Astrocyte (in vitro differentiated cells and primary cell): ENCODE data around the gene IL1RAP. TPM values are rescaled to one million over a fixed set of nuclear protein-coding genes. Genes with fewer than 3 reads are reported as not detected.
A peak's percentile ranks its signal among the peaks of the same experiment; 100 is the strongest.
"Not testable (repeated sequence)": the region's sequence is repeated elsewhere in the genome, so short reads cannot be mapped to it uniquely, and the experiment has no call there.

Source experiments
- DNase-seq: peaks from one replicate; pipeline ENCODE4 v3.0.0-alpha.2; 2010; ENCODE audit warnings: low read depth
- FAIRE-seq: peaks from 2 replicates; lab custom pipeline; 2011; peaks lifted over from hg19 to GRCh38; lab: Jason Lieb, UNC
- H2AFZ ChIP-seq: 2 replicates; pipeline ENCODE4 v1.6.0; 2012; ENCODE audit warnings: low read depth, low read length, inconsistent platforms
- H3K27ac ChIP-seq: 2 replicates; pipeline ENCODE4 v1.5.1; 2011; ENCODE audit warnings: low read depth, low read length, inconsistent platforms
- H3K27me3 ChIP-seq: 2 replicates; pipeline ENCODE4 v1.6.0; 2011; ENCODE audit warnings: low read length, inconsistent platforms; ENCODE audit not compliant: insufficient read depth
- H3K36me3 ChIP-seq: 2 replicates; pipeline ENCODE4 v1.5.1; 2011; ENCODE audit warnings: low read length, inconsistent platforms; ENCODE audit not compliant: insufficient read depth
- H3K4me1 ChIP-seq: 2 replicates; pipeline ENCODE4 v1.5.1; 2011; ENCODE audit warnings: low read length, inconsistent platforms; ENCODE audit not compliant: insufficient read depth
- H3K4me2 ChIP-seq: 2 replicates; pipeline ENCODE4 v1.6.0; 2012; ENCODE audit warnings: low read length, inconsistent platforms
- H3K4me3 ChIP-seq: 2 replicates; pipeline ENCODE4 v1.5.1; 2011; ENCODE audit warnings: low read depth, mild to moderate bottlenecking, low read length, inconsistent platforms; ENCODE audit not compliant: insufficient read depth
- H3K79me2 ChIP-seq: 2 replicates; pipeline ENCODE4 v1.6.0; 2012; ENCODE audit warnings: mild to moderate bottlenecking, low read length, inconsistent platforms; ENCODE audit not compliant: insufficient read depth
- H3K9ac ChIP-seq: 2 replicates; pipeline ENCODE4 v1.6.0; 2012; ENCODE audit warnings: mild to moderate bottlenecking, low read length, inconsistent platforms
- H3K9me3 ChIP-seq: 2 replicates; pipeline ENCODE4 v1.5.1; 2012; ENCODE audit warnings: low read depth, mild to moderate bottlenecking, low read length, inconsistent platforms; ENCODE audit not compliant: insufficient read depth
- H4K20me1 ChIP-seq: 2 replicates; pipeline ENCODE4 v1.6.0; 2012; ENCODE audit warnings: low read length, inconsistent platforms; ENCODE audit not compliant: insufficient read depth
- H3K27ac Mint-ChIP-seq: one replicate; pipeline ENCODE4 v1.8.0; 2021; ENCODE audit warnings: mild to moderate bottlenecking, mixed read lengths; ENCODE audit not compliant: unreplicated experiment
- H3K27me3 Mint-ChIP-seq: one replicate; pipeline ENCODE4 v1.8.0; 2021; ENCODE audit warnings: low read depth, mixed read lengths; ENCODE audit not compliant: unreplicated experiment
- H3K36me3 Mint-ChIP-seq: one replicate; pipeline ENCODE4 v1.8.0; 2021; ENCODE audit warnings: low read depth, mixed read lengths; ENCODE audit not compliant: unreplicated experiment
- H3K4me1 Mint-ChIP-seq: one replicate; pipeline ENCODE4 v1.8.0; 2021; ENCODE audit warnings: low read depth, mixed read lengths; ENCODE audit not compliant: unreplicated experiment
- H3K4me3 Mint-ChIP-seq: one replicate; pipeline ENCODE4 v1.8.0; 2021; ENCODE audit warnings: mild to moderate bottlenecking, moderate library complexity, mixed read lengths; ENCODE audit not compliant: unreplicated experiment
- H3K9me3 Mint-ChIP-seq: one replicate; pipeline ENCODE4 v1.8.0; 2021; ENCODE audit warnings: mild to moderate bottlenecking, mixed read lengths; ENCODE audit not compliant: unreplicated experiment
- CTCF ChIP-seq: IDR thresholded peaks from 2 replicates; pipeline ENCODE4 v1.5.1; 2011; ENCODE audit warnings: low read depth, mild to moderate bottlenecking, inconsistent platforms, low read length, moderate library complexity; ENCODE audit not compliant: insufficient read depth
- EZH2 ChIP-seq: IDR thresholded peaks from 2 replicates; pipeline ENCODE4 v1.6.1; 2012; ENCODE audit warnings: mild to moderate bottlenecking, low read length, inconsistent platforms; ENCODE audit not compliant: insufficient read depth
- total RNA-seq: library from RNA; stranded (reverse); gene quantifications from 2 replicates; pipeline ENCODE4 v1.2.1, GENCODE V29; 2021

Gene IL1RAP
- total RNA-seq, 1 donor from 2014 or later = 19.4 TPM

- peaks cover 19% of the 10 kb centered on the region for H3K4me1 ChIP-seq
- H3K4me3 Mint-ChIP-seq = peak overlapping the region; percentile 89
- H3K36me3 ChIP-seq = no peaks in the 10 kb centered on the region
- H4K20me1 ChIP-seq = peaks cover 3% of the 10 kb centered on the region
- H3K9ac ChIP-seq = no peak overlapping the region
- FAIRE-seq (no peak), DNase-seq (peak; percentile 64)
- no peak overlapping the region for H3K4me3 ChIP-seq
- no peaks in the 10 kb centered on the region for H3K27me3 Mint-ChIP-seq
- peaks cover 8% of the 10 kb centered on the region for H3K36me3 Mint-ChIP-seq
- no peak overlapping the region for H2AFZ ChIP-seq
- H3K27ac ChIP-seq = no peak overlapping the region
- H3K27me3 ChIP-seq = no peaks in the 10 kb centered on the region
- H3K79me2 ChIP-seq = peaks cover 10% of the 10 kb centered on the region
- peaks cover 18% of the 10 kb centered on the region for H3K4me1 Mint-ChIP-seq
- no peaks in the 10 kb centered on the region for H3K9me3 ChIP-seq
- H3K27ac Mint-ChIP-seq = no peak overlapping the region
- TF ChIP-seq CTCF (no peak), EZH2 (no peak)
- H3K9me3 Mint-ChIP-seq = no peaks in the 10 kb centered on the region
- H3K4me2 ChIP-seq = peak overlapping the region; percentile 96
These were observed 2.5 kb downstream of the IL1RAP start for GRCh38 chr3:190516416-190516815.

DNA sequence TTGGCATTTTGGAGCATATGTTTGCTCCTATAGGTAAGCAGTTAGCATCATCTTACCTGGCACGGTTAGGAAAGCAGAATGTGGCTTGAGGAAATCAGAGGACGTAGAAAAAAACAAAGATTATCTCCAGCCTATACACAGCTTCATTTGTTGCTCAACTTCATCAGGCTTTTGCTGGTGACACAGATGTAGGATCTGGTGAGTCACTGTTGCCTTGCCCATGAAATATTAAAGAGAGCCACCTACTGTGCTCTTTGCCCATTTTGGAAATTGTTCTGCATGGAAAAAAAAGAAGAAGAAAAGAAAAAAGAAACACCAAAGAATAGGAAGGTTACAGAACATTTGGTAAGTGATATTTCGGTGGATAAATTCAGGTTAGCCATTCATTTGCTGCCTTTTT is 3.8 kb downstream of the IL1RAP start:
- Histone ChIP-seq H4K20me1 (peaks cover 3% of the 10 kb centered on the region), H3K4me3 (no peak overlapping the region), H3K79me2 (peaks cover 10% of the 10 kb centered on the region), H3K4me2 (peak overlapping the region; percentile 9), H2AFZ (no peak overlapping the region), H3K36me3 (no peaks in the 10 kb centered on the region), H3K9ac (no peak overlapping the region), H3K27me3 (no peaks in the 10 kb centered on the region), H3K27ac (no peak overlapping the region), H3K4me1 (peaks cover 19% of the 10 kb centered on the region), H3K9me3 (no peaks in the 10 kb centered on the region)
- H3K9me3 Mint-ChIP-seq = no peaks in the 10 kb centered on the region
- no peak overlapping the region for H3K27ac Mint-ChIP-seq
- H3K27me3 Mint-ChIP-seq = no peaks in the 10 kb centered on the region
- peaks cover 8% of the 10 kb centered on the region for H3K36me3 Mint-ChIP-seq
- DNase-seq (peak; percentile 64), FAIRE-seq (no peak)
- TF ChIP-seq EZH2 (no peak), CTCF (no peak)
- H3K4me3 Mint-ChIP-seq = no peak overlapping the region
- peaks cover 18% of the 10 kb centered on the region for H3K4me1 Mint-ChIP-seq

DNA sequence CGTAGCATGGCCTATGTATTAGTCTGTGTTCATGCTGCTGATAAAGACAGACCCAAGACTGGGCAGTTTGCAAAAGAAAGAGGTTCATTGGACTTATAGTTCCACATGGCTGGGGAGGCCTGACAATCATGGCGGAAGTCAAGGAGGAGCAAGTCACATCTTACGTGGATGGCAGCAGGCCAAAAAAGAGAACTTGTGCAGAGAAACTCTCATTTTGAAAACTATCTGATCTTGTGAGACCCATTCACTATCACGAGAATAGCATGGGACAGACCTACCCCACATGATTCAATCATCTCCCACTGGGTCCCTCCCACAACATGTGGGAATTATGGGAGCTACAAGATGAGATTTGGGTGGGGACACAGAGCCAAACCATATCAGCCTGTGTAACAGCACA is 4.6 kb downstream of the IL1RAP start:
- not testable (repeated sequence) for H3K9ac ChIP-seq, H3K4me3 ChIP-seq, H4K20me1 ChIP-seq, H2AFZ ChIP-seq, H3K4me3 Mint-ChIP-seq, H3K36me3 ChIP-seq, H3K27me3 ChIP-seq, H3K36me3 Mint-ChIP-seq, H3K79me2 ChIP-seq, H3K27me3 Mint-ChIP-seq, H3K27ac Mint-ChIP-seq, H3K9me3 ChIP-seq, FAIRE-seq, H3K27ac ChIP-seq, H3K9me3 Mint-ChIP-seq, H3K4me2 ChIP-seq, DNase-seq
- peaks cover 18% of the 10 kb centered on the region for H3K4me1 Mint-ChIP-seq
- H3K4me1 ChIP-seq = peaks cover 19% of the 10 kb centered on the region
